A549 (cell line): ENCODE measurements around the gene ASIC2. TPM values are rescaled to one million over a fixed set of nuclear protein-coding genes. Genes with fewer than 3 reads are reported as not detected.

Experiments used
- ATAC-seq, 2 experiments: fragments of 200-7000 bp in 1 of 2; fragments of >200 bp in 1 of 2; cut with Nextera tagmentation in 1 of 2; cut with Tn5 transposase in 1 of 2; 3 replicates each; pipeline versions ENCODE4 v1.8.0 to v1.9.1; 2018 to 2020; ENCODE audit warnings: mild to moderate bottlenecking in 1 of 2, moderate library complexity in 1 of 2
- CTCF ChIA-PET: fragments of 300-600 bp; sonication (Branson Sonifier 250); formaldehyde crosslinking; extraction: SDS; loops from one replicate; lab custom pipeline; 2021; ENCODE audit warnings: antibody characterized with exemption, inconsistent platforms; lab: Yijun Ruan, JAX
- POLR2A ChIA-PET: fragments of 350-600 bp; formaldehyde crosslinking; extraction: SDS; loops from one replicate; lab custom pipeline; 2021; ENCODE audit warnings: antibody characterized with exemption, inconsistent platforms; lab: Yijun Ruan, JAX
- DNase-seq, 2 experiments: peaks; one replicate each; pipeline versions ENCODE4 v3.0.0 to v3.0.0-alpha.2; 2011 to 2016; ENCODE audit warnings: low read depth in 1 of 2, low spot score in 1 of 2
- FAIRE-seq: peaks from 2 replicates; lab custom pipeline; 2011; peaks lifted over from hg19 to GRCh38; lab: Jason Lieb, UNC
- H3K27ac ChIP-seq, 2 experiments: fragments of >200 bp; sonication (Bioruptor Twin); formaldehyde crosslinking; 3 replicates each; pipeline ENCODE4 v1.5.1; 2016 to 2017
- H3K4me1 ChIP-seq: fragments of >200 bp; sonication (Bioruptor Twin); formaldehyde crosslinking; 3 replicates; pipeline ENCODE4 v1.6.1; 2016
- H3K4me2 ChIP-seq: fragments of >200 bp; sonication (Bioruptor Twin); formaldehyde crosslinking; 3 replicates; pipeline ENCODE4 v1.6.1; 2016
- H3K4me3 ChIP-seq: fragments of >200 bp; sonication (Bioruptor Twin); formaldehyde crosslinking; 3 replicates; pipeline ENCODE4 v1.5.1; 2016
- H3K9me3 ChIP-seq: fragments of >200 bp; sonication (Bioruptor Twin); formaldehyde crosslinking; 3 replicates; pipeline ENCODE4 v1.6.1; 2016
- CHD2 ChIP-seq: fragments of 150-350 bp; IDR thresholded peaks from 2 replicates; pipeline ENCODE4 v1.6.1; 2014; ENCODE audit warnings: low read length; ENCODE audit not compliant: partially characterized antibody
- FOSB ChIP-seq: fragments of 250-450 bp; sonication (Bioruptor Pico); IDR thresholded peaks from 2 replicates; pipeline ENCODE4 v1.5.0; 2020; ENCODE audit warnings: mild to moderate bottlenecking, moderate library complexity
- FOXS1 ChIP-seq: fragments of 250-450 bp; sonication (Bioruptor Pico); IDR thresholded peaks from 2 replicates; pipeline ENCODE4 v1.5.0; 2020; ENCODE audit warnings: mild to moderate bottlenecking, moderate library complexity
- HEYL ChIP-seq: fragments of 250-450 bp; sonication (Bioruptor Pico); IDR thresholded peaks from 2 replicates; pipeline ENCODE4 v1.8.0; 2021; ENCODE audit warnings: mild to moderate bottlenecking, moderate library complexity
- HOXA7 ChIP-seq: fragments of 250-450 bp; sonication (Bioruptor Pico); IDR thresholded peaks from 2 replicates; pipeline ENCODE4 v1.5.0; 2020; ENCODE audit warnings: mild to moderate bottlenecking, moderate library complexity
- HOXB13 ChIP-seq: fragments of 250-450 bp; sonication (Bioruptor Pico); IDR thresholded peaks from 2 replicates; pipeline ENCODE4 v1.5.0; 2020; ENCODE audit warnings: low read depth, mild to moderate bottlenecking, moderate library complexity
- HOXB5 ChIP-seq: fragments of 250-450 bp; sonication (Bioruptor Pico); IDR thresholded peaks from 2 replicates; pipeline ENCODE4 v1.5.0; 2020; ENCODE audit warnings: mild to moderate bottlenecking, moderate library complexity
- JUNB ChIP-seq: fragments of >200 bp; sonication (Bioruptor Twin); formaldehyde crosslinking; IDR thresholded peaks from 2 replicates; pipeline ENCODE4 v1.6.1; 2016
- MAZ ChIP-seq: fragments of 150-350 bp; IDR thresholded peaks from 2 replicates; pipeline ENCODE4 v1.6.1; 2014; ENCODE audit warnings: antibody characterized with exemption, low read depth, low read length, borderline replicate concordance
- NFE2L2 ChIP-seq: fragments of 150-350 bp; conservative IDR thresholded peaks from 2 replicates; pipeline ENCODE4 v1.6.1; 2014; ENCODE audit warnings: low read length
- NPAS2 ChIP-seq: fragments of 250-450 bp; sonication (Bioruptor Pico); IDR thresholded peaks from 2 replicates; pipeline ENCODE4 v1.8.0; 2022; ENCODE audit warnings: mild to moderate bottlenecking, moderate library complexity, borderline replicate concordance
- PHF8 ChIP-seq: fragments of 200-600 bp; sonication (generic); IDR thresholded peaks from 2 replicates; pipeline ENCODE4 v1.6.1; 2016; ENCODE audit warnings: low read depth, mild to moderate bottlenecking, antibody characterized with exemption, moderate library complexity, borderline replicate concordance
- POLR2AphosphoS2 ChIP-seq: conservative IDR thresholded peaks from 2 replicates; pipeline ENCODE4 v1.6.1; 2012; ENCODE audit warnings: low read length, improper control_type of control experiment, inconsistent platforms
- RAD21 ChIP-seq, 2 experiments: fragments of >200 bp in 1 of 2; sonication (Bioruptor Twin) in 1 of 2; formaldehyde crosslinking in 1 of 2; IDR thresholded peaks in 1 of 2; conservative IDR thresholded peaks in 1 of 2; 2 replicates in 1 of 2; 3 replicates in 1 of 2; pipeline ENCODE4 v1.6.1; 2012 to 2018; ENCODE audit warnings: inconsistent platforms in 1 of 2
- RCOR1 ChIP-seq: fragments of 150-350 bp; IDR thresholded peaks from 2 replicates; pipeline ENCODE4 v1.6.1; 2014; ENCODE audit warnings: antibody characterized with exemption, low read length, low read depth
- SMC3 ChIP-seq: fragments of >200 bp; sonication (Bioruptor Twin); formaldehyde crosslinking; IDR thresholded peaks from 3 replicates; pipeline ENCODE4 v1.6.1; 2018; ENCODE audit warnings: inconsistent platforms
- TP53 ChIP-seq: fragments of 250-450 bp; sonication (Bioruptor Pico); IDR thresholded peaks from 2 replicates; pipeline ENCODE4 v1.5.0; 2021; ENCODE audit warnings: mild to moderate bottlenecking, moderate library complexity
- ZC3H11A ChIP-seq: fragments of 450-650 bp; IDR thresholded peaks from 2 replicates; pipeline ENCODE4 v1.6.1; 2014; ENCODE audit warnings: antibody characterized with exemption, mild to moderate bottlenecking
- ZFP36 ChIP-seq: fragments of 450-650 bp; IDR thresholded peaks from 2 replicates; pipeline ENCODE4 v1.6.1; 2014; ENCODE audit warnings: borderline replicate concordance; ENCODE audit not compliant: partially characterized antibody
- ZSCAN20 ChIP-seq: fragments of 250-450 bp; sonication (Bioruptor Pico); IDR thresholded peaks from 2 replicates; pipeline ENCODE4 v1.8.0; 2022; ENCODE audit warnings: mild to moderate bottlenecking, moderate library complexity
- WGBS: methylation state at CpG from one replicate; pipeline ENCODE4 v1.1.6; 2017; ENCODE audit errors: missing lambda C conversion rate; 5-methylcytosine and 5-hydroxymethylcytosine counted together
- polyA plus RNA-seq, 4 experiments: library from polyadenylated mRNA; depleted of rRNA in 3 of 4; stranded (reverse); fragments of >200 nt; fragmentation: RNase III in 1 of 4; extraction: RNeasy Plus Mini Kit Qiagen cat#74134 plus additional on column Dnase treatment in 1 of 4; gene quantifications; 2 replicates in 3 of 4; 3 replicates in 1 of 4; pipeline ENCODE4 v1.2.3, GENCODE V29; 2011 to 2017
- TF ChIP-seq, protein P1 (sequence below): IDR thresholded peaks from 2 replicates; pipeline ENCODE4 v1.6.1; 2012; ENCODE audit warnings: low read depth, borderline replicate concordance
- TF ChIP-seq, protein P2 (sequence below): fragments of 150-350 bp; IDR thresholded peaks from 2 replicates; pipeline ENCODE4 v1.6.1; 2014; ENCODE audit warnings: low read depth, mild to moderate bottlenecking, low read length
- TF ChIP-seq, protein P3 (sequence below): IDR thresholded peaks from 2 replicates; pipeline ENCODE4 v1.6.1; 2012
- TF ChIP-seq, protein P4 (sequence below): fragments of 250-450 bp; sonication (Bioruptor Pico); IDR thresholded peaks from 2 replicates; pipeline ENCODE4 v1.5.0; 2021; ENCODE audit warnings: mild to moderate bottlenecking, moderate library complexity, borderline replicate concordance
- TF ChIP-seq, protein P5 (sequence below): fragments of >200 bp; sonication (Bioruptor Twin); formaldehyde crosslinking; IDR thresholded peaks from 3 replicates; pipeline ENCODE4 v1.5.1; 2016

The ASIC2 gene
- polyA plus RNA-seq, 2 of the 4 experiments (the other 2 are of a cell fraction) = 1.5 to 1.9 TPM

DNA sequence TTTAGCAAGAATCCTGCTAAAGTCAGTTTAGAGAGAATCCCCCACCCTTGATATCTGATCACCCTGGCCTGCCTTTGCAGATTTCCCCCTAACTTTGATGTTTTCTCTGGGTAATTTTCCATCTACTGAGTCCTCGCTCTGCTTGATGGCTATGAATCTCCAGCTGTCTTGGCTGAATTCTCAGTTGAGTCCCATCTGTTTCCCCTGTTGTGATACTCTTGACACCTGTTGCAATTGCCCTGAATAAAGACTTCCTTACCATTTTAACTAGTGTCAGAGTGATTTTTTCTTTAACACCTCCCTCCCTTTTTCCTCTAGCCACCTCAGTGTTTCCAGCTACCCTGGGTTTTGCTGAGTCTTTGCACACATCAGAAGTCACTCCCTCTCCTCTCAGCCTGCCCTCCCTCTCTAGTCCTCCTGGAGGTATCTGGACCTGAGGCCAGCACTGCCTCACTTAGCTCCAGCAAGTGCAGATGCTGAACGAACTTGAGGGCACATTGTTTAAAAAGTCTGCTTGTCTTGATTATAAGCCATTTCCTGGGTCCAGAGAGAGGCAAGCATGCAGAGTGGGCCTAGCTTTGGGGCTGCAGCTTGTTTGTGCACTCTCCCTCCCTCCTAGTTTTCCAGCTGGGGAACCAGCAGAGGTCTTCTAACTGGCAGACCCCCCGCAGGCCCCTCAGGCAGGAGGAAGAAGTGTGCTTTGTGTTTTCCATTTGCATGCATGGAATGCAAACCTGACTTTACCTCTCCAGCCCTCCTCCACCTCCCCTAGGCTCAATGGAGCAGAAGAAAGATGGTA lies 268.2 kb downstream of the ASIC2 start:
- CTCF ChIA-PET = interaction anchor here (0.7 to 4.7 kb wide), 4 partner anchors 13 to 27 kb away, joined by 3 to 16 read pairs (median 6); no protein-coding TSS in a partner anchor
- POLR2A ChIA-PET = no interaction called here
- Histone ChIP-seq H3K9me3 (no peaks in the 10 kb centered on the region), H3K4me1 (no peaks in the 10 kb centered on the region), H3K27ac (no peak overlapping the region), H3K4me3 (no peak overlapping the region), H3K4me2 (no peak overlapping the region)
- DNase-seq (no peak), FAIRE-seq (no peak), ATAC-seq (no peak)
- 53% methylated on average over 3 of the region's 3 CpGs for WGBS
- TF ChIP-seq, protein P1, sequence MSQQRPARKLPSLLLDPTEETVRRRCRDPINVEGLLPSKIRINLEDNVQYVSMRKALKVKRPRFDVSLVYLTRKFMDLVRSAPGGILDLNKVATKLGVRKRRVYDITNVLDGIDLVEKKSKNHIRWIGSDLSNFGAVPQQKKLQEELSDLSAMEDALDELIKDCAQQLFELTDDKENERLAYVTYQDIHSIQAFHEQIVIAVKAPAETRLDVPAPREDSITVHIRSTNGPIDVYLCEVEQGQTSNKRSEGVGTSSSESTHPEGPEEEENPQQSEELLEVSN = no peak
- TF ChIP-seq, protein P2, sequence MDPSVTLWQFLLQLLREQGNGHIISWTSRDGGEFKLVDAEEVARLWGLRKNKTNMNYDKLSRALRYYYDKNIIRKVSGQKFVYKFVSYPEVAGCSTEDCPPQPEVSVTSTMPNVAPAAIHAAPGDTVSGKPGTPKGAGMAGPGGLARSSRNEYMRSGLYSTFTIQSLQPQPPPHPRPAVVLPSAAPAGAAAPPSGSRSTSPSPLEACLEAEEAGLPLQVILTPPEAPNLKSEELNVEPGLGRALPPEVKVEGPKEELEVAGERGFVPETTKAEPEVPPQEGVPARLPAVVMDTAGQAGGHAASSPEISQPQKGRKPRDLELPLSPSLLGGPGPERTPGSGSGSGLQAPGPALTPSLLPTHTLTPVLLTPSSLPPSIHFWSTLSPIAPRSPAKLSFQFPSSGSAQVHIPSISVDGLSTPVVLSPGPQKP = no peak
- TF ChIP-seq RCOR1 (no peak), HOXB5 (CRISPR knock-in tag) (no peak), HEYL (no peak), HOXA7 (CRISPR knock-in tag) (no peak), RAD21 (conservative IDR thresholded peaks at IDR 0.05 in 1 of 2, IDR thresholded peaks at IDR 0.05 in 1 of 2) (no peak), HOXB13 (CRISPR knock-in tag) (no peak), NFE2L2 (no peak), ZC3H11A (no peak), JUNB (no peak), PHF8 (no peak), FOXS1 (CRISPR knock-in tag) (no peak), SMC3 (no peak), POLR2AphosphoS2 (no peak), FOSB (CRISPR knock-in tag) (no peak)
- TF ChIP-seq, protein P3, sequence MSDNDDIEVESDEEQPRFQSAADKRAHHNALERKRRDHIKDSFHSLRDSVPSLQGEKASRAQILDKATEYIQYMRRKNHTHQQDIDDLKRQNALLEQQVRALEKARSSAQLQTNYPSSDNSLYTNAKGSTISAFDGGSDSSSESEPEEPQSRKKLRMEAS = no peak

DNA sequence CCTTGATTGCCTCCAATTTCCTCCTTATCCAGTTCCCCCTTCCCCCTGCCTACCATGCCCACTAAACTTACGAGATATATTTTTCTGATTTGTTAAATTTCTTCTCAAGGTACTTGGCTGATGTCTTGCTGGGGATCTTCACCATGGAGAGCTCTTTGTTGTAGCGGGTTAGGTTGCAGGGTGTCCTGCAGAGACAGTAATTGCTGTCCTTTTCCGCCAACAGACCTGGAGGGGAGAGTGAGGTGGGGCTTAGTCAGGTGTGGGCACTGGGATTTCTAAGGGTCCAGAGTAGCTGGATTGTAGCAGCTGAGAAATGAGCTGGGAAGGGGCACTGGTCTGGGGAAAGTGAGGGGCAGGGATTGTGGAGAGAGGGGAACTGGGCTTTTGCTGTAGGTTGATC lies 269.3 kb downstream of the ASIC2 start:
- ATAC-seq = no peak
- TF ChIP-seq PHF8 = no peak
- no peak for TF ChIP-seq CHD2
- no peak for TF ChIP-seq HOXB13 (CRISPR knock-in tag)
- no peak for TF ChIP-seq ZFP36
- no peak for TF ChIP-seq NPAS2 (CRISPR knock-in tag)
- TF ChIP-seq FOXS1 (CRISPR knock-in tag) = no peak
- TF ChIP-seq TP53 (CRISPR knock-in tag) = no peak
- TF ChIP-seq, protein P4, sequence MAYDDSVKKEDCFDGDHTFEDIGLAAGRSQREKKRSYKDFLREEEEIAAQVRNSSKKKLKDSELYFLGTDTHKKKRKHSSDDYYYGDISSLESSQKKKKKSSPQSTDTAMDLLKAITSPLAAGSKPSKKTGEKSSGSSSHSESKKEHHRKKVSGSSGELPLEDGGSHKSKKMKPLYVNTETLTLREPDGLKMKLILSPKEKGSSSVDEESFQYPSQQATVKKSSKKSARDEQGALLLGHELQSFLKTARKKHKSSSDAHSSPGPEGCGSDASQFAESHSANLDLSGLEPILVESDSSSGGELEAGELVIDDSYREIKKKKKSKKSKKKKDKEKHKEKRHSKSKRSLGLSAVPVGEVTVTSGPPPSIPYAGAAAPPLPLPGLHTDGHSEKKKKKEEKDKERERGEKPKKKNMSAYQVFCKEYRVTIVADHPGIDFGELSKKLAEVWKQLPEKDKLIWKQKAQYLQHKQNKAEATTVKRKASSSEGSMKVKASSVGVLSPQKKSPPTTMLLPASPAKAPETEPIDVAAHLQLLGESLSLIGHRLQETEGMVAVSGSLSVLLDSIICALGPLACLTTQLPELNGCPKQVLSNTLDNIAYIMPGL = no peak
- TF ChIP-seq, protein P5, sequence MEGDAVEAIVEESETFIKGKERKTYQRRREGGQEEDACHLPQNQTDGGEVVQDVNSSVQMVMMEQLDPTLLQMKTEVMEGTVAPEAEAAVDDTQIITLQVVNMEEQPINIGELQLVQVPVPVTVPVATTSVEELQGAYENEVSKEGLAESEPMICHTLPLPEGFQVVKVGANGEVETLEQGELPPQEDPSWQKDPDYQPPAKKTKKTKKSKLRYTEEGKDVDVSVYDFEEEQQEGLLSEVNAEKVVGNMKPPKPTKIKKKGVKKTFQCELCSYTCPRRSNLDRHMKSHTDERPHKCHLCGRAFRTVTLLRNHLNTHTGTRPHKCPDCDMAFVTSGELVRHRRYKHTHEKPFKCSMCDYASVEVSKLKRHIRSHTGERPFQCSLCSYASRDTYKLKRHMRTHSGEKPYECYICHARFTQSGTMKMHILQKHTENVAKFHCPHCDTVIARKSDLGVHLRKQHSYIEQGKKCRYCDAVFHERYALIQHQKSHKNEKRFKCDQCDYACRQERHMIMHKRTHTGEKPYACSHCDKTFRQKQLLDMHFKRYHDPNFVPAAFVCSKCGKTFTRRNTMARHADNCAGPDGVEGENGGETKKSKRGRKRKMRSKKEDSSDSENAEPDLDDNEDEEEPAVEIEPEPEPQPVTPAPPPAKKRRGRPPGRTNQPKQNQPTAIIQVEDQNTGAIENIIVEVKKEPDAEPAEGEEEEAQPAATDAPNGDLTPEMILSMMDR = no peak
- no peak for TF ChIP-seq MAZ
- no peak for TF ChIP-seq ZSCAN20 (CRISPR knock-in tag)
- POLR2A ChIA-PET = no interaction called here
- no peak overlapping the region for H3K4me3 ChIP-seq
- no peaks in the 10 kb centered on the region for H3K9me3 ChIP-seq
- no peak for DNase-seq
- CTCF ChIA-PET = interaction anchor here (1.4 to 5.0 kb wide), 3 partner anchors 15 to 497 kb away, joined by 3 to 22 read pairs (median 8); no protein-coding TSS in a partner anchor
- no peak overlapping the region for H3K4me2 ChIP-seq
- H3K27ac ChIP-seq = no peak overlapping the region
- no peaks in the 10 kb centered on the region for H3K4me1 ChIP-seq
- WGBS = 65% methylated on average over 3 of the region's 3 CpGs
- FAIRE-seq = no peak
